Sigmoid colon (tissue), 7 donors: Measurements from ENCODE around the gene NUTF2. TPM values are rescaled to one million over a fixed set of nuclear protein-coding genes. Genes with fewer than 3 reads are reported as not detected.

Experiments
- DNase-seq: peaks from one replicate; pipeline ENCODE4 v3.0.0-alpha.2; 2019
- H3K27ac ChIP-seq, 4 donors: fragments of 200-600 bp; sonication (generic); one replicate each; pipeline ENCODE4 v1.5.1; 2016 to 2019; ENCODE audit warnings: mild to moderate bottlenecking in 1 of 4
- H3K27me3 ChIP-seq, 3 donors: fragments of 200-600 bp; sonication (generic); one replicate each; pipeline ENCODE4 v1.5.1; 2019; ENCODE audit warnings: mild to moderate bottlenecking in 1 of 3
- H3K36me3 ChIP-seq, 4 donors: fragments of 200-600 bp; sonication (generic); one replicate each; pipeline ENCODE4 v1.5.1; 2016 to 2019
- H3K4me1 ChIP-seq, 4 donors: fragments of 200-600 bp; sonication (generic); one replicate each; pipeline ENCODE4 v1.5.1; 2017 to 2019
- H3K4me3 ChIP-seq, 4 donors: fragments of 200-600 bp; sonication (generic); one replicate each; pipeline ENCODE4 v1.5.1; 2017 to 2019; ENCODE audit warnings: mild to moderate bottlenecking in 2 of 4, moderate library complexity in 1 of 4
- H3K9me3 ChIP-seq, 4 donors: fragments of 200-600 bp in 3 of 4; sonication (generic) in 3 of 4; one replicate each; pipeline versions ENCODE4 v1.5.1 to v1.6.1; 2013 to 2019
- CTCF ChIP-seq, 4 experiments: fragments of 450-650 bp in 3 of 4; fragments of 200-600 bp in 1 of 4; IDR thresholded peaks; one replicate each; pipeline ENCODE4 v1.5.1; 2016 to 2019; ENCODE audit warnings: antibody characterized with exemption in 4 of 4, mild to moderate bottlenecking in 3 of 4, moderate library complexity in 2 of 4
- EP300 ChIP-seq, 4 donors: sonication (generic); formaldehyde crosslinking; IDR thresholded peaks; one replicate each; pipeline ENCODE4 v1.6.1; 2017; ENCODE audit warnings: antibody characterized with exemption in 4 of 4
- POLR2A ChIP-seq, 2 donors: fragments of 450-650 bp; IDR thresholded peaks; one replicate each; pipeline ENCODE4 v1.6.1; 2016; ENCODE audit warnings: antibody characterized with exemption in 2 of 2, mild to moderate bottlenecking in 2 of 2, moderate library complexity in 2 of 2
- POLR2AphosphoS5 ChIP-seq, 4 donors: sonication (generic); formaldehyde crosslinking; IDR thresholded peaks; one replicate each; pipeline ENCODE4 v1.6.1; 2017; ENCODE audit warnings: antibody characterized with exemption in 4 of 4
- WGBS, 2 donors: extraction: QIAGEN DNeasy Blood & Tissue Kit; methylation state at CpG; one replicate each; pipeline ENCODE4 v1.1.7; 2013; 5-methylcytosine and 5-hydroxymethylcytosine counted together
- intact Hi-C: fragments of 100-400 bp; cut with DNase I; formaldehyde crosslinking; loops from one replicate; pipeline ENCODE4 v1.15.1; 2023
- polyA plus RNA-seq, 3 donors: library from polyadenylated mRNA; stranded (reverse); fragments of 200-250 nt; gene quantifications; one replicate each; pipeline ENCODE4 v1.2.3, GENCODE V29; 2013
- total RNA-seq, 4 donors: library from RNA; depleted of rRNA; stranded (reverse); fragments of >200 nt; gene quantifications; one replicate each; pipeline ENCODE4 v1.1.0, GENCODE V29; 2016
- donor health status: healthy with polysubstance abuse.
- donor health status: Bipolar disorder and iron deficiency.
- donor health status: healthy.

Gene NUTF2
- total RNA-seq (100 to 1,000 TPM in 1 of 4 donors, 10 to 100 TPM in 3; 50.8 to 106 (median 85.4) TPM), polyA plus RNA-seq (100 to 1,000 TPM in 1 of 3 donors, 10 to 100 TPM in 2; 93.8 to 115 (median 99.7) TPM)

- peak within 1 kb of the TSS; percentile 96 to 99 (median 99) for H3K27ac ChIP-seq
- DNase-seq: peak; percentile 97
- peak within 1 kb of the TSS; percentile 67 to 89 (median 85) for H3K4me3 ChIP-seq
- WGBS, 2 donors: 1% methylated on average over 57 of the region's 57 CpGs
- H3K27me3 ChIP-seq: no peaks in the 10 kb centered on the region
- TF ChIP-seq POLR2AphosphoS5 (IDR thresholded peaks at IDR 0.05) (peak; percentile 52 to 78 (median 72)), POLR2A (IDR thresholded peaks at IDR 0.05) (peak; percentile 22 to 59), CTCF (IDR thresholded peaks at IDR 0.05) (no peak)
- H3K4me1 ChIP-seq: peaks cover 0 to 63% (median 56%) of the 10 kb centered on the region in 4 donors
- intact Hi-C loops: loop anchor here (2.0 to 10.0 kb wide), 5 partner anchors 38 to 619 kb away; partner anchors contain the start of genes NRN1L, PSKH1, RANBP10 and RIPOR1
- H3K9me3 ChIP-seq: no peaks in the 10 kb centered on the region
- H3K36me3 ChIP-seq: no peaks in the 10 kb centered on the region
Observed at GRCh38 chr16:67846320-67847063, at the start of gene NUTF2. Gene NUTF2 (plus strand): TSS chr16:67846933. CDS start chr16:67865131, 18,198 bp downstream.

GRCh38 chr16:67800338-67800926 is 46.3 kb upstream of the NUTF2 start:
- no peak for DNase-seq
- Histone ChIP-seq H3K27me3 (no peaks in the 10 kb centered on the region), H3K36me3 (peaks cover 0 to 19% (median 2%) of the 10 kb centered on the region in 4 donors), H3K27ac (no peak overlapping the region), H3K9me3 (no peaks in the 10 kb centered on the region), H3K4me1 (peaks cover 0 to 24% (median 13%) of the 10 kb centered on the region in 4 donors), H3K4me3 (no peak overlapping the region)
- TF ChIP-seq POLR2AphosphoS5 (IDR thresholded peaks at IDR 0.05): no peak
- TF ChIP-seq EP300 (IDR thresholded peaks at IDR 0.05): no peak
- TF ChIP-seq CTCF (IDR thresholded peaks at IDR 0.05): no peak
- TF ChIP-seq POLR2A (IDR thresholded peaks at IDR 0.05): no peak
- 89 to 94% methylated on average over 7 of the region's 7 CpGs for WGBS, 2 donors
- intact Hi-C loops: loop anchor here (10.0 kb wide), 2 partner anchors 224 to 276 kb away; partner anchors contain the start of genes DDX28, DUS2 and RIPOR1

GRCh38 chr16:67801241-67801640 is 45.5 kb upstream of the NUTF2 start:
- WGBS, 2 donors: 96 to 100% methylated on average over 1 of the region's 1 CpG
- no peak overlapping the region for H3K27ac ChIP-seq
- intact Hi-C loops: loop anchor here (10.0 kb wide), 2 partner anchors 224 to 276 kb away; partner anchors contain the start of genes DDX28, DUS2 and RIPOR1

GRCh38 chr16:67801883-67802282 is 44.9 kb upstream of the NUTF2 start:
- H3K27ac ChIP-seq: no peak overlapping the region
- WGBS, 2 donors: 43 to 96% methylated on average over 2 of the region's 2 CpGs
- H3K27me3 ChIP-seq: no peaks in the 10 kb centered on the region
- no peak overlapping the region for H3K4me3 ChIP-seq
- TF ChIP-seq POLR2A (IDR thresholded peaks at IDR 0.05) (no peak), CTCF (IDR thresholded peaks at IDR 0.05) (no peak), EP300 (IDR thresholded peaks at IDR 0.05) (no peak), POLR2AphosphoS5 (IDR thresholded peaks at IDR 0.05) (no peak)
- no peak for DNase-seq
- H3K4me1 ChIP-seq: peaks cover 0 to 31% (median 18%) of the 10 kb centered on the region in 4 donors
- no peaks in the 10 kb centered on the region for H3K9me3 ChIP-seq
- peaks cover 0 to 19% (median 2%) of the 10 kb centered on the region in 4 donors for H3K36me3 ChIP-seq
- intact Hi-C loops: loop anchor here (10.0 kb wide), 2 partner anchors 223 to 277 kb away; partner anchors contain the start of genes DDX28, DUS2 and RIPOR1

More at GRCh38 chr16:67801241-67801640, 45.5 kb upstream of the NUTF2 start:
- no peaks in the 10 kb centered on the region for H3K9me3 ChIP-seq
- peaks cover 0 to 31% (median 18%) of the 10 kb centered on the region in 4 donors for H3K4me1 ChIP-seq
- DNase-seq: no peak
- peaks cover 0 to 19% (median 2%) of the 10 kb centered on the region in 4 donors for H3K36me3 ChIP-seq
- no peak for TF ChIP-seq EP300 (IDR thresholded peaks at IDR 0.05)
- TF ChIP-seq POLR2A (IDR thresholded peaks at IDR 0.05): no peak
- no peak for TF ChIP-seq POLR2AphosphoS5 (IDR thresholded peaks at IDR 0.05)
- TF ChIP-seq CTCF (IDR thresholded peaks at IDR 0.05): no peak
- no peaks in the 10 kb centered on the region for H3K27me3 ChIP-seq
- no peak overlapping the region for H3K4me3 ChIP-seq
